NCI-H1436 treated with DMSO at 0.1 percent for 48 hours (cell line): Measurements from ENCODE around the gene SOD3.

Experiments
- DNase-seq: peaks from one replicate; lab custom pipeline; 2025; lab: John Stamatoyannopoulos, UW

Gene SOD3

DNA sequence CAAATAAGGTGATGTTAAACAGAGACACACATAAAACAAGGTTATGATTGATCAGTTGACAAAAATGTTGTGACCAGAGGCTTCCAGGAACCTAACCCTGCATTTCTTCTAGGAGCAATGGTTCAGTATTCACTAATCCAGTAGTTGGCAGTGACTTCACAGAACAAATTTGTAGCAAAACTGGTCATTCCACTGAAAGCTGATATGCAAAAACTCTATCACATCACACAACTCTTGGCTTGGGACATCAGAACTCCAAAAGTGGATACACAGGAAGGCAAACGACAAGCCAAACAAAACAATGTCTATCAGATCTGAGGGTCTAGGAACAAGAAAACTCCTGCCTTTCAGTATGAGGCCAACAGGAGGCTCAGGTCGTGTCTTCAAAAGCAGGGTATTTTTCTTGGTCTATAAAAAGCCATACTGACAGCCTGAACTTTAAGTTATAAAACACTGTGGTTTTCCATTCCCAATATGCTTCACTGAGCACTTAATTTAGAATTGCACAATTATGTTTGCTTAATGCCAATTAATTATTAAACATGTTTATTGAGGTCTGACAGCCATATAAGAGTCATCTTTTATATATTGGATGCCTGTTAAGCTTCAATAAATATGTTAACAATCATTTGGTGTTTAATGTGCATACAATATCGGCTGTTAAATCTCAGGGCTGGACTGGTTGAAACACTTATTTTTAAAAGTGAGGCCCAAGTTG lies 45.6 kb downstream of the SOD3 start:
- no peak for DNase-seq

DNA sequence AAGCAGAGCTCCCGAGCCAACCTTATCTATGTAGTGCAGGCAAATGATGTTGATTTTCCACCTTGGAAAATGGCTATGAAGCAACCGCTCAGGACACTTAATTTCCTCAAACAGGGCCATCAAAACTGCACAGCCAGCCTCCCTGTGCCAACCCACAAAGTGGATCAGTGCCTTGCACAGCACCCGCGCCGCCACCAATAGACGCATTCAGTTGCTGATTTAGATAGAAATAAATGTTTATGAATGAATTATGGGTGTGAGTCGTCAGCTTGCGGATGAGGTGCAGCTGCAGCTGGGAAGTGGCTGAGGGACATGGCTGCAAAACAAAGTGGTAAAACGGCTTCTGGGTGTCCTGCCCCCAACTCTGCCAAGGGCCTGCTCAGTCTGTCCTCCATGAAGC lies 47.0 kb downstream of the SOD3 start:
- no peak for DNase-seq

DNA sequence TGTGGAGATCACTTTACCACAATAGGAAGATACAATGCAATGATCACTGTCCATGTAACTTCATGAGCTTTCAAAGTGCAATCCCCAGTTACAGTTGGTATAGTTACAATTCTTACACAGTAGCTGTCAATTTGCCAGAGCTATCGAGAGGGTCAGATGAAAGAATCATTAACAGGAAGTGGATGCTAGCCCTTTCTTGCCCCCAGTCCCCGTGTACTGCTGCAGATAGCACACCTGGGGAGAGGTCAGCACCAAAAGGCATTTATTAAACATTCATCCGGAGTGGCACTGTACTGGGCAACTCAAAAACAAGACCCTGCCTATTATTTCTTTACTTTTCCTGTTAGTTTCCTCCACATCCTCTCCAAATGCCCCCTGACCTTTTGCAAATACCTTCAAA lies 47.7 kb downstream of the SOD3 start:
- no peak for DNase-seq

DNA sequence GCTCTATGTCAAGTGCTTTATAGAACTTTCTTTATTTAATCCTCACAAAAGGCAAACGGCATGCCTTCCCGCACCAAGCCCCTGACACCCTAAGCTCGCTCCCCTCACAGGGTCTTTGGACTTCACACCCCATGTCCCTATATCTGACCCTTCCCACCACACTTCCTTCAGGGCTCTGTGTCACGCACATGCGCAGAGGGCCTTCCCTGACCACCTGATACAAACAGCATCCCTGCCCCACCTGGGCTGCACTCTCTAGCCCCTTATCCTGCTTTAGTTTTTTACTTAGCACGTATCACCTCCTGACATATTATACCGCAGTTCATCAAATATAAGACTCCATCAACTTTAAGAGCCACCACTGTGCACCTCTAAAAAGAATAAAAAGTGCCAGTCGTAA lies 49.8 kb downstream of the SOD3 start:
- DNase-seq = no peak

DNA sequence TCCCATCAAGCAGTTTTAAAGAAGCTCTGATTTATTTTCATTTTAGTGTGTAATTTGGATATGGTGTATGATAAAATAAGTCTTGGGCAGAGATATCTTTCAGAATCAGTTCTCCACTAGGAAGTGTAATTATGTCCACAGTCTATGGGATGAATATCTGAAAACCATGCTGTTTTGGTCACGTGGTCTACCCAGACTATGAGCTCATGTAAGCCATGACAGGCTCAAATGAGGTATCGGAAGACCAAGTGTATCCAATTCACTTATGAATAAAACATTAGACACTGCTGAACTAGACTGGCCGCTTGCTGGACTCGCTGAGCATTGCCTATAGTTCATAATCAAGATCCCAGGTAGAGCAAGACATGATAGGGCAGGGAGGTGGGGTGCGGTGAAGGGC lies 50.5 kb downstream of the SOD3 start:
- DNase-seq = no peak

DNA sequence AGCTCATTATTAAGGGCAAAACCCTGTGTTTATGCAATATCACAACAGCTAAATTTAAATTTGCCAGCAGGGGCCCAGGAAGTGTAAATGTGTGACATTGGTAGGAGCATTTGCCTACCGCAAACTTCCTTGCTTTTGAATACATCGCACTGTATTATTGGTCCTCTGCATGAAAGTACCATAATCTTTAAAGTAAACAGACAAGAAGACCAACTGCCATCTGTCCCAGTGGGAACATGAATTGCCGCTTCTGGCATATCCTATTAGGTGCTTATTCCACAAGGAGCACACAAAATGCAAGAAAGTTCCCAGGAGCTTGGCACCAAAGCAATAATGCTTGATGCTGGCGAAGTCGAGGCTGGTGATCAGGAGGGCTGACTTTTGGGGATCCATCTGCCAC lies 51.3 kb downstream of the SOD3 start:
- DNase-seq = no peak

DNA sequence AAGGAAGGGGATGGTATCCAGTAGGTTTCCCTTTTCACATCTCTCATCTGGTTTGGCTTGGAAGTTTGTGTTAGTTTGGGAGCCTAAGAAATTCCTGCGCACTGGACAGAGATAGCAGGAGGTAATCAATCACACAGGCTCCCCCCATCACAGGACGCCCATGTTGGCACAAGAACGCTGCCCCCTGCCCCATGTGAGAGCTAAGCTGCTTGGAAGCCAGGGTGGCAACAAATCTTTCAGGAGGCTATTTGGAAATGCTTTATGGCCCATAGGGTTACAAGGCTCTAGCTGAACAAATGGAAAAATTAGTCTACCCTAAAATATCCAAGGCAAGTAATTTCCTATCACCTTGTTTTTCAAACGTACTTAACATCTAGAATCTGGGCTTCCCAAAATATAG lies 54.0 kb downstream of the SOD3 start:
- no peak for DNase-seq

- DNase-seq = no peak
Measured at GRCh38 chr4:24849756-24850155, 54.4 kb downstream of the SOD3 start.
